GM12865 (cell line): Measurements from ENCODE around the gene GK2.

Experiments
- DNase-seq: peaks from one replicate; pipeline ENCODE4 v3.0.0; 2010; ENCODE audit warnings: low read depth
- H3K4me3 ChIP-seq: 2 replicates; pipeline ENCODE4 v1.5.1; 2011; ENCODE audit warnings: mild to moderate bottlenecking, low read depth, low read length, control low read depth
- TF ChIP-seq, protein P1 (sequence below): IDR thresholded peaks from 2 replicates; pipeline ENCODE4 v1.5.1; 2011; ENCODE audit warnings: low read length, control low read depth, low read depth, inconsistent platforms; ENCODE audit not compliant: insufficient read depth; ENCODE audit errors: missing control alignments

Gene GK2

DNA sequence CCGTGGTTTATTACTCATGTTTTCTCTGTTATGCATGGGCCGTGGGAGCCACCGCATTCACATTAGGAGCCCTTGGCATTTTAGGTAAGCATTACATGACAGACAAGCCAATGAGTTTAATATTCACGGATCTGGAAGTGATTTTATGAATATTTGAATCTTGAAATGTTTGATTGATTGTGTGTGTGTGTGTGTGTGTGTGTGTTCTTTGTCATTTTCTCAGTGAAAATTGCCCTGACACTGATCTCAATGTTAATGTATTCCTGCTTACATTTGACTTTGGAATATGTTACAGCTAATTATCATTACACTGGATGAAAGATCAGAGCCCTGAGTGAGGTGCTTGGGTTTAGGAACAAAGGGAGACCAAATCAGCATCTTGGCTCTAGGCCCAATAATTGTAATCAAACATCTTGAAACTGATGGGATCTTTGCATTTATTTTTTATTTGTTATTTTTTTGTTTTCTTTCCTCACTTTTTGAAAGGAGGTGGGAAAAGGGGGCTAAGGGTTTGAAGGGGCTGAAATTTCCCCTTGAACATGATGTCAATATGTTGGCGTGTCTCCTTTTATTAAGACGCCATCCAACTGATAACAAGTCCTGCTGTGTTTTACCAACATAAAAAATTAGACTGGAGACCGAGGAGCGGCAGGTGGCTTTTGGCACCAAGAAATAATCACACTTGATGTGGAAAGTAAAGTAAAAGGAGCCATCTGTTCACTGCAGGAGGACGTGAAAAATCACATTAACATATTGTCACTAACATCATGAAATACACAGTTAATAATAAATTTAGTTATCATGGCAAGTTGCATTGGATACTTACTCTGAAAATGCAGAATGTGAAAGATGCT lies 5.2 kb upstream of the GK2 start:
- no peak overlapping the region for H3K4me3 ChIP-seq
- no peak for DNase-seq
- TF ChIP-seq, protein P1, sequence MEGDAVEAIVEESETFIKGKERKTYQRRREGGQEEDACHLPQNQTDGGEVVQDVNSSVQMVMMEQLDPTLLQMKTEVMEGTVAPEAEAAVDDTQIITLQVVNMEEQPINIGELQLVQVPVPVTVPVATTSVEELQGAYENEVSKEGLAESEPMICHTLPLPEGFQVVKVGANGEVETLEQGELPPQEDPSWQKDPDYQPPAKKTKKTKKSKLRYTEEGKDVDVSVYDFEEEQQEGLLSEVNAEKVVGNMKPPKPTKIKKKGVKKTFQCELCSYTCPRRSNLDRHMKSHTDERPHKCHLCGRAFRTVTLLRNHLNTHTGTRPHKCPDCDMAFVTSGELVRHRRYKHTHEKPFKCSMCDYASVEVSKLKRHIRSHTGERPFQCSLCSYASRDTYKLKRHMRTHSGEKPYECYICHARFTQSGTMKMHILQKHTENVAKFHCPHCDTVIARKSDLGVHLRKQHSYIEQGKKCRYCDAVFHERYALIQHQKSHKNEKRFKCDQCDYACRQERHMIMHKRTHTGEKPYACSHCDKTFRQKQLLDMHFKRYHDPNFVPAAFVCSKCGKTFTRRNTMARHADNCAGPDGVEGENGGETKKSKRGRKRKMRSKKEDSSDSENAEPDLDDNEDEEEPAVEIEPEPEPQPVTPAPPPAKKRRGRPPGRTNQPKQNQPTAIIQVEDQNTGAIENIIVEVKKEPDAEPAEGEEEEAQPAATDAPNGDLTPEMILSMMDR = no peak

DNA sequence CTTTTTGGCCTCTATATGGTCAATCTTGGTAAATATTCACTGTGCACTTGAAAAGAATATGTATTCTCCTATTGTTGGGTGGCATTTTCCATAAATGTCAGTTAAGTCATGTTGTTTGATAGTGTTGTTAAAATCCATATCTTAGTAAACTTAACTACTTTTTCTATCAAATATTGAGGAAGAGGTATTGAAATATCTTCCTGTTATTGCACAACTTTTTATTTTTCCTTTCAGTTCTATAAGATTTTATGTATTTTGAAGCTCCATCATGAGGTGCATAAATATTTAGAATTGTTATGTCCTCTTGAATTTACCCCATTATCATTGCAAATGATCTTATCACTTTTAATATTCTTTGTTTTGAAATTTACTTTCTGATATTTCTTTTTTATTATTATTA lies 3.4 kb downstream of the GK2 start:
- TF ChIP-seq, protein P1 = no peak
- H3K4me3 ChIP-seq = no peak overlapping the region
- no peak for DNase-seq

DNA sequence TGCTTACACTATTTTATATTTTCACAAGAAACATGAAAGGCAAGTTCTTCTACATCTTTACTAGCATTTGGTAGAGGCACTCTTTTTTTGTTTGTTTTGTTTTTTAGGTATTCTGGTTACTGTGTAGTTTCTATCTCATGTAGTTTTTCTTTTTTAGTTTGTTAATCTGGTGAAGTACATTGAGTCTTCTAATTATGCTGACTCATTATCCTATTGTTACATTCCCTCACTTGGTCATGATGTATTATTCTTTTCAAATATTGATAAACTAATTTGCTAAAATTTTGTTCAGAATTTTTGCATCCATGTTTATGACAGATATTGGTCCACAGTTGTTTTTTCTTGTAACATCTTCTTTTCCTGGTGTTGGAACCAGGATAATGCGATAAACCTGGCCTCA lies 4.7 kb downstream of the GK2 start:
- TF ChIP-seq, protein P1 = no peak
- DNase-seq = no peak

DNA sequence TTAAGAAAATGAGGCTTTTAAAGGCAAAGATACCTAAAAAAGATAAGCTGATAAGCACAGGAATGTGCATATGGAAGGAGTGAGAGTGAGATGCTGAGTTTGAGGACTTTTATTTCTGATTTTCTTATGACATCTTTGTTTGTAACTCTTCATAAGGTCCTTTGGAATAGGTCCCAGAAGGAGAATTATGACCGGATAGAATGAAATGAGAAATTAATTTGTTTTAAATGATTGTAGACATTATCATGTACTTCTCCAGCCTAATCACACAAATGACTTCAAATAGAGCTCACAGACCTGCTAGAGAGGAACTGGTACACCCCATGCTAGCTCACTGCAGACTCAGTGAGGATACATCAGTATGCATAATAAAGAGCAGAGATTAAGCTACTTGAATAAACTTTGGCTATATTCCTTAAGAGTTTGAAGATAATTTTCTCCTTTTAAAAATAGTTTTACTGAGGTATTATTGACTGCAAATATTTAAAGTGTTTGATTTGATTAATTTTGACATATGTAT lies 5.6 kb downstream of the GK2 start:
- TF ChIP-seq, protein P1 = no peak
- no peak for DNase-seq
- no peak overlapping the region for H3K4me3 ChIP-seq

More for the DNA sequence above, 4.7 kb downstream of the GK2 start:
- no peak overlapping the region for H3K4me3 ChIP-seq

DNA sequence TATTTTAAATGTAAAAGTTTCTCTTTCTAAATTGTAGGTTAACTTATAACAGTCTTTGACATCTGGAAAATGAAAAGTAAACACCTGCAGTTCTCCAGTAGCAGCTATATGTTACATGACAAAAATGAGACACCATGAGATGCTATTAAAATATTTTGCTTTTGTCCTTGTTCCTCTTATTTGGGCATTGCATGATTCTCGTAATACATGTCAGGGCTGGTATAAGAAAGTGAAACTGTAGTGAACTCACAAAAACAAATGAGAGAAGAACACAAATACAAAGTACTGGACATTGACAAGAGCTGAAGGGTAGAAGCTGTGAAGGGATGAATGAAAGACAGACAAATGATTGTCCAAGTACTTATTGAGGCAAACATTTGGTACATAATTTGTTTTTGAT lies 9.0 kb downstream of the GK2 start:
- no peak overlapping the region for H3K4me3 ChIP-seq
- TF ChIP-seq, protein P1 = no peak
- DNase-seq = peak; percentile 24

DNA sequence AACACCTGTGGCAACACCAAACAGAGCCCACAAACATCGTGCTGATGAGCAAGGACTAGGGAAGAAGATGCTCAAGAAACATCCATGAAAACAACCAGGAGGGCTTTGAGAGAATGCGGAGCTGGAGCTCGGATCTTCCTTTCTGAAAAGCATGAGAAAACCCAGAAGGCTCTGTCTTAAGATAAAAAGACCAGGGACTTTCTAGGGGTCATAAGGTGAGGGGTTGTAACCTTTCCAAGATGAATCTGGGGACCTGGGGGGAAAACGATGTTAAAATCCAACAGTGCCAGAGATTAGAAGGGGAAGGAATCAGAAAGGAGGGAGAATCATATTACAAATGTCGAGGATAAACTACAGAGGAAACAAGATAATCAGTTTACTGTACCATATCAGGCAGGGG lies 10.1 kb downstream of the GK2 start:
- TF ChIP-seq, protein P1 = no peak
- no peak for DNase-seq
- no peak overlapping the region for H3K4me3 ChIP-seq

DNA sequence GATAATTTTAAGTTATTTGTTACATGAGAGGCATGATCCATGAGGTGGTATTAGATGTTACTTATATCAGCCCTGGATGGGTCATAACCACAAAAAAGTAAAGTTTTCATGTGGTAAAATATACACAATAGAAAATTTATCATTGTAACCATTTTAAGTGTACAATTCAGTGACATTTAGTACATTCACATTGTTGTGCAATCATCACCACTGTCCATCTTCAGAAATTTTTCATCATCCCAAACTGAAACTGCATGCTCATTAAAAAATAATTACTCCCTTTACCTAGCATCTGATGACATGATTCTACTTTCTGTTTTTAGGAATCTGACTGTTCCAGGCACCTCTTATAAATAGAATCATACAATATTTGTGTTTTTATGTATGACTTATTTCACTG lies 11.2 kb downstream of the GK2 start:
- no peak overlapping the region for H3K4me3 ChIP-seq
- no peak for DNase-seq
- TF ChIP-seq, protein P1 = no peak
